ENCODE results near the gene NEMP2.

- TF ChIP-seq CTCF (IDR thresholded peaks at IDR 0.05; ENCODE audit: low read depth, low read length, missing input control) (no peak), NR2F2 (IDR thresholded peaks at IDR 0.05) (no peak), GABPA (IDR thresholded peaks at IDR 0.05 in 1 of 2, conservative IDR thresholded peaks at IDR 0.05 in 1 of 2) (no peak), JUND (IDR thresholded peaks at IDR 0.05) (no peak), RXRA (IDR thresholded peaks at IDR 0.05) (no peak)
These were observed 8.3 kb downstream of the NEMP2 start for GRCh38 chr2:190526105-190526750.
